GM23338 (cell line): Measurements from ENCODE around the gene ADAMTS17.

Experiments
- CREB1 ChIP-seq: fragments of 250-450 bp; sonication (Bioruptor Pico); IDR thresholded peaks from 2 replicates; pipeline ENCODE4 v1.5.0; 2020; ENCODE audit warnings: low read depth, mild to moderate bottlenecking, moderate library complexity
- CTCF ChIP-seq, 2 experiments: fragments of 200-600 bp in 1 of 2; sonication (generic) in 1 of 2; conservative IDR thresholded peaks; 2 replicates each; pipeline versions ENCODE4 v1.5.1 to v1.6.1; 2016 to 2017; ENCODE audit warnings: antibody characterized with exemption in 2 of 2, low read depth in 2 of 2, mild to moderate bottlenecking in 2 of 2, moderate library complexity in 1 of 2
- ETS1 ChIP-seq: IDR thresholded peaks from 2 replicates; pipeline ENCODE4 v1.6.1; 2016; ENCODE audit warnings: antibody characterized with exemption
- EZH2 ChIP-seq: fragments of 200-600 bp; sonication (generic); IDR thresholded peaks from one replicate; pipeline ENCODE4 v1.8.0; 2017; ENCODE audit warnings: antibody characterized with exemption, mild to moderate bottlenecking, low read depth; ENCODE audit not compliant: unreplicated experiment
- EZH2phosphoT487 ChIP-seq: fragments of 200-600 bp; sonication (generic); IDR thresholded peaks from one replicate; pipeline ENCODE4 v1.8.1; 2018; ENCODE audit warnings: antibody characterized with exemption; ENCODE audit not compliant: unreplicated experiment
- JUNB ChIP-seq: IDR thresholded peaks from one replicate; pipeline ENCODE4 v1.6.1; 2016; ENCODE audit warnings: antibody characterized with exemption; ENCODE audit not compliant: unreplicated experiment
- NANOG ChIP-seq: IDR thresholded peaks from 2 replicates; pipeline ENCODE4 v1.6.1; 2016; ENCODE audit warnings: antibody characterized with exemption, borderline replicate concordance
- POLR2AphosphoS5 ChIP-seq: IDR thresholded peaks from 2 replicates; pipeline ENCODE4 v1.6.1; 2016; ENCODE audit warnings: antibody characterized with exemption, low read depth
- REST ChIP-seq: IDR thresholded peaks from one replicate; pipeline ENCODE4 v1.6.1; 2018; ENCODE audit warnings: antibody characterized with exemption; ENCODE audit not compliant: unreplicated experiment
- STAT1 ChIP-seq: IDR thresholded peaks from one replicate; pipeline ENCODE4 v1.6.1; 2016; ENCODE audit warnings: antibody characterized with exemption; ENCODE audit not compliant: unreplicated experiment
- ZNF114 ChIP-seq: fragments of 250-450 bp; sonication (Bioruptor Pico); IDR thresholded peaks from 2 replicates; pipeline ENCODE4 v1.5.0; 2020; ENCODE audit warnings: mild to moderate bottlenecking, moderate library complexity
- ZNF331 ChIP-seq: fragments of 250-450 bp; sonication (Bioruptor Pico); IDR thresholded peaks from 2 replicates; pipeline ENCODE4 v1.5.0; 2020; ENCODE audit warnings: low read depth, mild to moderate bottlenecking, moderate library complexity
- ZNF462 ChIP-seq: fragments of 250-450 bp; sonication (Bioruptor Pico); IDR thresholded peaks from 2 replicates; pipeline ENCODE4 v1.5.0; 2020; ENCODE audit warnings: mild to moderate bottlenecking, moderate library complexity

- no peak for TF ChIP-seq POLR2AphosphoS5
- no peak for TF ChIP-seq NANOG
- no peak for TF ChIP-seq EZH2phosphoT487
- no peak for TF ChIP-seq CTCF (conservative IDR thresholded peaks at IDR 0.05; ENCODE audit: low read depth in 2 of 2)
- no peak for TF ChIP-seq EZH2
- no peak for TF ChIP-seq JUNB
- TF ChIP-seq REST, result no peak
- no peak for TF ChIP-seq STAT1
- TF ChIP-seq ZNF114 (CRISPR knock-in tag), result no peak
- no peak for TF ChIP-seq CREB1 (CRISPR knock-in tag)
- no peak for TF ChIP-seq ZNF462 (CRISPR knock-in tag)
- TF ChIP-seq ZNF331 (CRISPR knock-in tag), result no peak
- TF ChIP-seq ETS1, result no peak
These were observed 384.1 kb downstream of the ADAMTS17 start for GRCh38 chr15:99957642-99958013.
